Ascending aorta (tissue), 2 donors: ENCODE results near the gene SERINC5. TPM values are rescaled to one million over a fixed set of nuclear protein-coding genes. Genes with fewer than 3 reads are reported as not detected.

Source experiments
- DNase-seq, 2 donors: peaks; one replicate each; pipeline ENCODE4 v3.0.0-alpha.2; 2019; ENCODE audit warnings: low spot score in 2 of 2
- H3K27ac ChIP-seq, 2 donors: fragments of 200-600 bp; sonication (generic); one replicate each; pipeline ENCODE4 v1.5.1; 2016 to 2017; ENCODE audit warnings: mild to moderate bottlenecking in 1 of 2
- H3K27me3 ChIP-seq: fragments of 200-600 bp; sonication (generic); one replicate; pipeline ENCODE4 v1.5.1; 2017
- H3K36me3 ChIP-seq, 2 donors: fragments of 200-600 bp; sonication (generic); one replicate each; pipeline ENCODE4 v1.5.1; 2016
- H3K4me1 ChIP-seq, 2 donors: fragments of 200-600 bp; sonication (generic); one replicate each; pipeline ENCODE4 v1.5.1; 2016 to 2017; ENCODE audit warnings: mild to moderate bottlenecking in 1 of 2
- H3K4me3 ChIP-seq, 2 donors: fragments of 200-600 bp; sonication (generic); one replicate each; pipeline ENCODE4 v1.5.1; 2016 to 2017; ENCODE audit warnings: mild to moderate bottlenecking in 1 of 2
- H3K9me3 ChIP-seq, 2 donors: fragments of 200-600 bp; sonication (generic); one replicate each; pipeline ENCODE4 v1.5.1; 2016
- CTCF ChIP-seq, 3 experiments: fragments of 200-600 bp in 2 of 3; fragments of 450-650 bp in 1 of 3; sonication (generic) in 2 of 3; IDR thresholded peaks; one replicate each; pipeline ENCODE4 v1.5.1; 2016 to 2019; ENCODE audit warnings: antibody characterized with exemption in 3 of 3, mild to moderate bottlenecking in 1 of 3, moderate library complexity in 1 of 3
- intact Hi-C: fragments of 100-400 bp; cut with DNase I; formaldehyde crosslinking; loops from one replicate; pipeline ENCODE4 v1.15.1; 2023
- total RNA-seq: library from RNA; depleted of rRNA; stranded (reverse); fragments of >200 nt; gene quantifications from one replicate; pipeline ENCODE4 v1.1.0, GENCODE V29; 2016

The SERINC5 gene
- total RNA-seq, 1 donor from 2014 or later, result 3.4 TPM

- H3K27me3 ChIP-seq, result no peaks in the 10 kb centered on the region
- H3K27ac ChIP-seq, result peak overlapping the region in 1 of 2 donors; percentile 81
- H3K4me1 ChIP-seq, result no peaks in the 10 kb centered on the region
- intact Hi-C loops, result loop anchor here (2.0 to 10.0 kb wide), 4 partner anchors 205 to 573 kb away; partner anchors contain the start of genes DHFR and MSH3
- no peaks in the 10 kb centered on the region for H3K36me3 ChIP-seq
- TF ChIP-seq CTCF (IDR thresholded peaks at IDR 0.05), result no peak
- peak overlapping the region; percentile 42 to 54 for H3K4me3 ChIP-seq
- no peak for DNase-seq
- no peaks in the 10 kb centered on the region for H3K9me3 ChIP-seq
These were observed 173.6 kb downstream of the SERINC5 start for GRCh38 chr5:80082281-80082680.

- Histone ChIP-seq H3K27me3 (no peaks in the 10 kb centered on the region), H3K27ac (no peak overlapping the region), H3K4me1 (no peaks in the 10 kb centered on the region), H3K4me3 (no peak overlapping the region), H3K9me3 (no peaks in the 10 kb centered on the region), H3K36me3 (no peaks in the 10 kb centered on the region)
- no peak for DNase-seq
- intact Hi-C loops, result no loop called here
- TF ChIP-seq CTCF (IDR thresholded peaks at IDR 0.05), result no peak
These were observed 176.9 kb downstream of the SERINC5 start for GRCh38 chr5:80078921-80079320.

DNA sequence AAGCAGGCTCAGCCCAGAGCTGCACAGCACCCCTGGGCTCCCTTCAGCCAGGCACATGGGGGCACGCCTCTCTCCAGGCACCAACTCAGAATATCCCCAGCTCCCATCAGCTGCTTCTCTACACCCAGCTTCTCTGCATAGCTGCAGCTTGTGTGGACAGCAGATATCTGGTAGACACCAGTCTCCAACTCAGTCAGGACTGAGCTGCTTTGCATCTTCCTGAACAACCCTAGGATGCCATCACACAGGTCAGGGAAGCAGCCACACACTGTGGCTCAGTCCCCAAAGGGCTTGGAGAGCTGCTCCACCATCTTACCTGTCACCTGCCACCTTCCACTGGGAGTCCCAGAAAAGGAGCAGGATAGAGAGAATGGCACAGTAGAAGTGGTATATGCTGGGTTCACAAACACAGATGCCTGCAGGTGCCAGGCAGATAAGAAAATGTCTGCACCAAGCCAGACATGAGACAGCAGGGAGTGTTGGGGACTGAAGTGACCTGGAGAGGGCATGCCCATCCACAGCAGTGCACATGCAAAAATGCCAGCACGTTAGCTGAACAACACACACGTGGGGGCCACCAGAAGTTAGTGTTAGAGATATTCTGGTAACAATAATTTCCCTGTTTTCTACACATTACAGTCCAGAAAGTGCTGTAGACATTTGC, 178.7 kb downstream of the SERINC5 start:
- Histone ChIP-seq H3K27me3 (no peaks in the 10 kb centered on the region), H3K27ac (no peak overlapping the region), H3K9me3 (no peaks in the 10 kb centered on the region), H3K36me3 (no peaks in the 10 kb centered on the region), H3K4me3 (no peak overlapping the region), H3K4me1 (no peaks in the 10 kb centered on the region)
- TF ChIP-seq CTCF (IDR thresholded peaks at IDR 0.05), result no peak
- DNase-seq, result no peak
- intact Hi-C loops, result no loop called here

- H3K27ac ChIP-seq, result no peak overlapping the region
- DNase-seq, result no peak
- no peaks in the 10 kb centered on the region for H3K36me3 ChIP-seq
- H3K4me3 ChIP-seq, result no peak overlapping the region
- H3K9me3 ChIP-seq, result no peaks in the 10 kb centered on the region
- intact Hi-C loops, result no loop called here
- no peak for TF ChIP-seq CTCF (IDR thresholded peaks at IDR 0.05)
- H3K4me1 ChIP-seq, result no peaks in the 10 kb centered on the region
- no peaks in the 10 kb centered on the region for H3K27me3 ChIP-seq
These were observed 179.5 kb downstream of the SERINC5 start for GRCh38 chr5:80076131-80077050.

- H3K27me3 ChIP-seq, result no peaks in the 10 kb centered on the region
- H3K36me3 ChIP-seq, result no peaks in the 10 kb centered on the region
- intact Hi-C loops, result no loop called here
These were observed 183.5 kb downstream of the SERINC5 start for GRCh38 chr5:80072103-80073073.

More at GRCh38 chr5:80072103-80073073, 183.5 kb downstream of the SERINC5 start:
- H3K9me3 ChIP-seq, result no peaks in the 10 kb centered on the region
- H3K27ac ChIP-seq, result no peak overlapping the region
- no peak overlapping the region for H3K4me3 ChIP-seq
- no peak for TF ChIP-seq CTCF (IDR thresholded peaks at IDR 0.05)
- DNase-seq, result no peak
- no peaks in the 10 kb centered on the region for H3K4me1 ChIP-seq
